ENCODE data around the gene CTNNA2.

- TF ChIP-seq POLR2A (IDR thresholded peaks at IDR 0.05): no peak
- no peak for TF ChIP-seq CTCF (IDR thresholded peaks at IDR 0.05)
Measured at GRCh38 chr2:79627237-79627636, 114.4 kb downstream of the CTNNA2 start.

All from right lobe of liver (tissue), 4 donors.